HG03571 (cell line): ENCODE measurements around the gene LAP3.
A peak's percentile ranks its signal among the peaks of the same experiment; 100 is the strongest.

Experiments used
- ATAC-seq: cut with Tn5 transposase; IDR thresholded peaks from one replicate; pipeline ENCODE4 v1.9.1; 2021; ENCODE audit not compliant: unreplicated experiment

LAP3 gene

GRCh38 chr4:17614416-17615299, 37.7 kb downstream of the LAP3 start, which contains the start of gene MED28:
Gene MED28 (plus strand): TSS chr4:17614641. CDS start chr4:17614655, 14 bp downstream.
- ATAC-seq, result peak; percentile 91

GRCh38 chr4:17616283-17616682, 39.3 kb downstream of the LAP3 start:
- ATAC-seq, result no peak

GRCh38 chr4:17618926-17619325, 41.9 kb downstream of the LAP3 start:
- no peak for ATAC-seq

- no peak for ATAC-seq
Measured at GRCh38 chr4:17619416-17620105, 42.6 kb downstream of the LAP3 start.

- no peak for ATAC-seq
Measured at GRCh38 chr4:17623451-17624001, 46.5 kb downstream of the LAP3 start.

GRCh38 chr4:17624821-17625220, 47.8 kb downstream of the LAP3 start:
- ATAC-seq, result no peak

GRCh38 chr4:17630228-17630627, 53.2 kb downstream of the LAP3 start:
- no peak for ATAC-seq

- no peak for ATAC-seq
Measured at GRCh38 chr4:17633600-17633999, 56.6 kb downstream of the LAP3 start.

GRCh38 chr4:17635056-17635455, 58.1 kb downstream of the LAP3 start:
- ATAC-seq, result no peak

GRCh38 chr4:17636341-17636695, 59.3 kb downstream of the LAP3 start:
- ATAC-seq, result no peak

GRCh38 chr4:17636696-17637622, 60.0 kb downstream of the LAP3 start:
- ATAC-seq, result peak; percentile 84

- no peak for ATAC-seq
Measured at GRCh38 chr4:17639136-17639535, 62.1 kb downstream of the LAP3 start.

GRCh38 chr4:17642398-17642783, 65.4 kb downstream of the LAP3 start:
- no peak for ATAC-seq

- no peak for ATAC-seq
Measured at GRCh38 chr4:17646693-17647092, 69.7 kb downstream of the LAP3 start.

- no peak for ATAC-seq
Measured at GRCh38 chr4:17647176-17647806, 70.3 kb downstream of the LAP3 start.

- no peak for ATAC-seq
Measured at GRCh38 chr4:17647927-17648326, 70.9 kb downstream of the LAP3 start.

- ATAC-seq, result no peak
Measured at GRCh38 chr4:17650406-17650805, 73.4 kb downstream of the LAP3 start.

- ATAC-seq, result no peak
Measured at GRCh38 chr4:17654701-17655100, 77.7 kb downstream of the LAP3 start.

- ATAC-seq, result no peak
Measured at GRCh38 chr4:17657090-17657489, 80.1 kb downstream of the LAP3 start.
